SK-N-SH (cell line): ENCODE data around the gene MANBA. TPM values are rescaled to one million over a fixed set of nuclear protein-coding genes. Genes with fewer than 3 reads are reported as not detected.

ENCODE experiments used
- CTCF ChIA-PET: fragments of 300-600, 350-600 bp; formaldehyde crosslinking; extraction: SDS; loops from one replicate; lab custom pipeline; 2021; lab: Yijun Ruan, JAX
- POLR2A ChIA-PET: fragments of 350-600 bp; sonication (Branson Sonifier 250); formaldehyde crosslinking; extraction: SDS; loops from one replicate; lab custom pipeline; 2020; ENCODE audit warnings: antibody characterized with exemption, inconsistent platforms; lab: Yijun Ruan, JAX
- DNase-seq: peaks from one replicate; pipeline ENCODE4 v3.0.0; 2012
- H2AFZ ChIP-seq: fragments of 200-600 bp; sonication (generic); 2 replicates; pipeline ENCODE4 v1.8.1; 2016; ENCODE audit warnings: antibody characterized with exemption, mild to moderate bottlenecking, low read depth
- H3F3A ChIP-seq: fragments of 200-600 bp; sonication (generic); replicated peaks from 2 replicates; pipeline ENCODE3; 2016; ENCODE audit warnings: antibody characterized with exemption, mild to moderate bottlenecking; ENCODE audit not compliant: insufficient read depth
- H3K27ac ChIP-seq, 2 experiments: fragments of 200-500 bp in 1 of 2; fragments of 200-600 bp in 1 of 2; sonication (Bioruptor generic) in 1 of 2; sonication (generic), shearing (Covaris generic) in 1 of 2; 2 replicates each; pipeline versions ENCODE4 v1.5.1 to v1.6.1; 2014 to 2016; ENCODE audit warnings: low read depth in 2 of 2, inconsistent platforms in 1 of 2, low read length in 1 of 2, mild to moderate bottlenecking in 1 of 2, mixed read lengths in 1 of 2
- H3K27me3 ChIP-seq: fragments of 200-600 bp; sonication (generic), shearing (Covaris generic); 2 replicates; pipeline ENCODE4 v1.6.1; 2016; ENCODE audit warnings: mixed run types; ENCODE audit not compliant: insufficient read depth
- H3K36me3 ChIP-seq, 2 experiments: fragments of 200-500 bp in 1 of 2; fragments of 200-600 bp in 1 of 2; sonication (Bioruptor generic) in 1 of 2; sonication (generic) in 1 of 2; replicated peaks in 1 of 2; 2 replicates each; pipeline versions ENCODE3 to v1.5.1; 2014 to 2016; ENCODE audit warnings: low read length in 1 of 2, mild to moderate bottlenecking in 1 of 2; ENCODE audit not compliant: insufficient read depth in 2 of 2, control insufficient read depth in 1 of 2
- H3K4me1 ChIP-seq, 2 experiments: fragments of 200-500 bp in 1 of 2; fragments of 200-600 bp in 1 of 2; sonication (Bioruptor generic) in 1 of 2; sonication (generic), shearing (Covaris generic) in 1 of 2; 2 replicates each; pipeline versions ENCODE4 v1.5.1 to v1.6.1; 2014 to 2016; ENCODE audit warnings: low read depth in 1 of 2, low read length in 1 of 2, mixed run types in 1 of 2; ENCODE audit not compliant: insufficient read depth in 2 of 2, control insufficient read depth in 1 of 2
- H3K4me2 ChIP-seq: fragments of 200-600 bp; sonication (generic), shearing (Covaris generic); 2 replicates; pipeline ENCODE4 v1.6.1; 2017; ENCODE audit warnings: mixed run types
- H3K4me3 ChIP-seq, 2 experiments: fragments of 200-500 bp in 1 of 2; fragments of 200-600 bp in 1 of 2; sonication (Bioruptor generic) in 1 of 2; sonication (generic), shearing (Covaris generic) in 1 of 2; 2 replicates each; pipeline versions ENCODE4 v1.5.1 to v1.8.1; 2014 to 2016; ENCODE audit warnings: low read depth in 2 of 2, inconsistent platforms in 1 of 2, low read length in 1 of 2, mild to moderate bottlenecking in 1 of 2, mixed read lengths in 1 of 2, moderate library complexity in 1 of 2
- H3K79me2 ChIP-seq: fragments of 200-600 bp; sonication (generic); 2 replicates; pipeline ENCODE4 v1.8.1; 2017; ENCODE audit warnings: mild to moderate bottlenecking; ENCODE audit not compliant: insufficient read depth
- H3K9ac ChIP-seq: fragments of 200-600 bp; sonication (generic); 2 replicates; pipeline ENCODE4 v1.6.1; 2017; ENCODE audit warnings: mixed run types
- H3K9me2 ChIP-seq: fragments of 200-600 bp; sonication (generic); 2 replicates; pipeline ENCODE4 v1.6.1; 2017; ENCODE audit warnings: mixed run types
- H3K9me3 ChIP-seq: fragments of 200-600 bp; sonication (generic); 2 replicates; pipeline ENCODE4 v1.6.1; 2017; ENCODE audit warnings: mixed run types, mild to moderate bottlenecking, moderate library complexity
- H4K20me1 ChIP-seq: fragments of 200-600 bp; sonication (generic); 2 replicates; pipeline ENCODE4 v1.6.1; 2017; ENCODE audit warnings: mild to moderate bottlenecking, mixed run types; ENCODE audit not compliant: insufficient read depth
- CHD2 ChIP-seq: fragments of 150-350 bp; IDR thresholded peaks from 2 replicates; pipeline ENCODE4 v1.6.1; 2018; ENCODE audit warnings: low read length; ENCODE audit not compliant: partially characterized antibody
- ELF1 ChIP-seq: IDR thresholded peaks from 2 replicates; pipeline ENCODE4 v1.4.0; 2012
- FOXM1 ChIP-seq: IDR thresholded peaks from 2 replicates; pipeline ENCODE4 v1.4.0; 2012; ENCODE audit warnings: low read depth, mild to moderate bottlenecking
- GATA2 ChIP-seq: sonication (generic); formaldehyde crosslinking; IDR thresholded peaks from 2 replicates; pipeline ENCODE4 v1.5.0; 2020; ENCODE audit warnings: mild to moderate bottlenecking, missing genetic modification reagents
- MXI1 ChIP-seq: IDR thresholded peaks from 2 replicates; pipeline ENCODE4 v1.6.1; 2012; ENCODE audit warnings: mild to moderate bottlenecking, low read depth, low read length, improper control_type of control experiment
- NRF1 ChIP-seq: IDR thresholded peaks from 2 replicates; pipeline ENCODE4 v1.6.1; 2012; ENCODE audit warnings: low read depth, mild to moderate bottlenecking, low read length
- RCOR1 ChIP-seq: fragments of 150-350 bp; IDR thresholded peaks from 2 replicates; pipeline ENCODE4 v1.6.1; 2017; ENCODE audit warnings: antibody characterized with exemption, low read length
- SMC3 ChIP-seq: IDR thresholded peaks from 2 replicates; pipeline ENCODE4 v1.6.1; 2012; ENCODE audit warnings: low read depth, low read length, improper control_type of control experiment
- TAF1 ChIP-seq: IDR thresholded peaks from 2 replicates; pipeline ENCODE4 v1.6.1; 2012; ENCODE audit warnings: low read depth, mild to moderate bottlenecking, low read length, moderate library complexity, borderline replicate concordance
- TCF12 ChIP-seq: IDR thresholded peaks from 2 replicates; pipeline ENCODE4 v1.4.0; 2012
- YY1 ChIP-seq: IDR thresholded peaks from 2 replicates; pipeline ENCODE4 v1.4.0; 2012; ENCODE audit warnings: low read depth, mild to moderate bottlenecking
- WGBS: methylation state at CpG from one replicate; pipeline ENCODE4 v1.1.6; 2017; ENCODE audit warnings: low lambda C conversion rate; 5-methylcytosine and 5-hydroxymethylcytosine counted together
- polyA plus RNA-seq, 3 experiments: library from polyadenylated mRNA; depleted of rRNA; stranded (reverse); fragments of >200 nt; gene quantifications; 2 replicates each; pipeline ENCODE4 v1.2.3, GENCODE V29; 2012
- TF ChIP-seq, protein P1 (sequence below): IDR thresholded peaks from 2 replicates; pipeline ENCODE4 v1.6.1; 2012; ENCODE audit warnings: mild to moderate bottlenecking, low read depth, low read length, moderate library complexity

MANBA gene
- polyA plus RNA-seq, 1 of the 3 experiments (the other 2 are of a cell fraction): 13.4 TPM

GRCh38 chr4:102792361-102792936, 31.7 kb upstream of the MANBA start (continued):
- TF ChIP-seq, protein P1, sequence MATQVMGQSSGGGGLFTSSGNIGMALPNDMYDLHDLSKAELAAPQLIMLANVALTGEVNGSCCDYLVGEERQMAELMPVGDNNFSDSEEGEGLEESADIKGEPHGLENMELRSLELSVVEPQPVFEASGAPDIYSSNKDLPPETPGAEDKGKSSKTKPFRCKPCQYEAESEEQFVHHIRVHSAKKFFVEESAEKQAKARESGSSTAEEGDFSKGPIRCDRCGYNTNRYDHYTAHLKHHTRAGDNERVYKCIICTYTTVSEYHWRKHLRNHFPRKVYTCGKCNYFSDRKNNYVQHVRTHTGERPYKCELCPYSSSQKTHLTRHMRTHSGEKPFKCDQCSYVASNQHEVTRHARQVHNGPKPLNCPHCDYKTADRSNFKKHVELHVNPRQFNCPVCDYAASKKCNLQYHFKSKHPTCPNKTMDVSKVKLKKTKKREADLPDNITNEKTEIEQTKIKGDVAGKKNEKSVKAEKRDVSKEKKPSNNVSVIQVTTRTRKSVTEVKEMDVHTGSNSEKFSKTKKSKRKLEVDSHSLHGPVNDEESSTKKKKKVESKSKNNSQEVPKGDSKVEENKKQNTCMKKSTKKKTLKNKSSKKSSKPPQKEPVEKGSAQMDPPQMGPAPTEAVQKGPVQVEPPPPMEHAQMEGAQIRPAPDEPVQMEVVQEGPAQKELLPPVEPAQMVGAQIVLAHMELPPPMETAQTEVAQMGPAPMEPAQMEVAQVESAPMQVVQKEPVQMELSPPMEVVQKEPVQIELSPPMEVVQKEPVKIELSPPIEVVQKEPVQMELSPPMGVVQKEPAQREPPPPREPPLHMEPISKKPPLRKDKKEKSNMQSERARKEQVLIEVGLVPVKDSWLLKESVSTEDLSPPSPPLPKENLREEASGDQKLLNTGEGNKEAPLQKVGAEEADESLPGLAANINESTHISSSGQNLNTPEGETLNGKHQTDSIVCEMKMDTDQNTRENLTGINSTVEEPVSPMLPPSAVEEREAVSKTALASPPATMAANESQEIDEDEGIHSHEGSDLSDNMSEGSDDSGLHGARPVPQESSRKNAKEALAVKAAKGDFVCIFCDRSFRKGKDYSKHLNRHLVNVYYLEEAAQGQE: no peak
- TF ChIP-seq MXI1 (no peak), RCOR1 (no peak), FOXM1 (no peak), YY1 (no peak), SMC3 (no peak), NRF1 (no peak)

- Histone ChIP-seq H3K9me3 (no peaks in the 10 kb centered on the region), H3K9me2 (no peaks in the 10 kb centered on the region), H3K27ac (no peak overlapping the region), H4K20me1 (peaks cover 10% of the 10 kb centered on the region; the same call in 1 of the 2 replicates), H2AFZ (no peak overlapping the region), H3K4me2 (no peak overlapping the region), H3K79me2 (peaks cover 26% of the 10 kb centered on the region), H3K27me3 (no peaks in the 10 kb centered on the region), H3K36me3 (peaks cover 40 to 46% of the 10 kb centered on the region in 2 experiments), H3K4me1 (no peaks in the 10 kb centered on the region), H3F3A (peaks cover 39% of the 10 kb centered on the region), H3K4me3 (no peak overlapping the region), H3K9ac (no peak overlapping the region)
- no peak for DNase-seq
- no peak for TF ChIP-seq GATA2 (CRISPR knock-in tag)
- no peak for TF ChIP-seq ELF1
- TF ChIP-seq TCF12: no peak
- TF ChIP-seq, protein P1: no peak
- no peak for TF ChIP-seq CHD2
- TF ChIP-seq TAF1: no peak
- 88% methylated on average over 4 of the region's 7 CpGs for WGBS
- ChIA-PET CTCF (no interaction called here), POLR2A (no interaction called here)
Observed at GRCh38 chr4:102791318-102791835, 30.6 kb upstream of the MANBA start.
